H54 (cell line): Measurements from ENCODE around the gene ZNF133.
"Not testable (repeated sequence)": the region's sequence is repeated elsewhere in the genome, so short reads cannot be mapped to it uniquely, and the experiment has no call there.

Experiments used
- DNase-seq: peaks from one replicate; pipeline ENCODE4 v3.0.0; 2011; ENCODE audit warnings: low spot score, mixed read lengths; ENCODE audit not compliant: insufficient read length
- FAIRE-seq: peaks from 3 replicates; lab custom pipeline; 2011; peaks lifted over from hg19 to GRCh38; lab: Jason Lieb, UNC
- POLR2A ChIP-seq: IDR thresholded peaks from 2 replicates; pipeline ENCODE4 v1.6.1; 2011; ENCODE audit warnings: low read depth, mild to moderate bottlenecking, low read length

The ZNF133 gene

GRCh38 chr20:18287915-18288748 is at the start of gene ZNF133:
Gene ZNF133, plus strand, starts transcription at chr20:18288527. Its CDS starts 17,160 bp downstream, at chr20:18305687.
- TF ChIP-seq POLR2A: peak; percentile 89
- no peak for FAIRE-seq
- DNase-seq: peak; percentile 86

GRCh38 chr20:18240997-18241396 is 47.3 kb upstream of the ZNF133 start:
- FAIRE-seq: no peak
- no peak for TF ChIP-seq POLR2A
- DNase-seq: no peak

- no peak for DNase-seq
These were observed 44.5 kb upstream of the ZNF133 start for GRCh38 chr20:18243802-18244201.

GRCh38 chr20:18248545-18248944 is 39.8 kb upstream of the ZNF133 start:
- not testable (repeated sequence) for FAIRE-seq

More at GRCh38 chr20:18243802-18244201, 44.5 kb upstream of the ZNF133 start:
- FAIRE-seq: no peak
- no peak for TF ChIP-seq POLR2A

GRCh38 chr20:18250217-18250616 is 38.1 kb upstream of the ZNF133 start:
- no peak for FAIRE-seq
- no peak for DNase-seq
- TF ChIP-seq POLR2A: no peak

More at GRCh38 chr20:18248545-18248944, 39.8 kb upstream of the ZNF133 start:
- DNase-seq: not testable (repeated sequence)

- peak; percentile 65 for FAIRE-seq
- peak; percentile 42 for DNase-seq
- no peak for TF ChIP-seq POLR2A
These were observed 35.5 kb upstream of the ZNF133 start for GRCh38 chr20:18252597-18253451.

- DNase-seq (no peak), FAIRE-seq (no peak)
- TF ChIP-seq POLR2A: no peak
These were observed 33.7 kb upstream of the ZNF133 start for GRCh38 chr20:18254615-18255014.

GRCh38 chr20:18255526-18255925 is 32.8 kb upstream of the ZNF133 start:
- no peak for DNase-seq
- no peak for TF ChIP-seq POLR2A
- FAIRE-seq: no peak

GRCh38 chr20:18256440-18257090 is 31.8 kb upstream of the ZNF133 start:
- no peak for TF ChIP-seq POLR2A
- DNase-seq: no peak
- FAIRE-seq: no peak

- no peak for FAIRE-seq
- TF ChIP-seq POLR2A: no peak
- DNase-seq: no peak
These were observed 30.0 kb upstream of the ZNF133 start for GRCh38 chr20:18258126-18258860.

- FAIRE-seq: no peak
- DNase-seq: no peak
- TF ChIP-seq POLR2A: no peak
These were observed 28.6 kb upstream of the ZNF133 start for GRCh38 chr20:18259730-18260129.

- no peak for DNase-seq
- no peak for TF ChIP-seq POLR2A
- FAIRE-seq: no peak
These were observed 24.6 kb upstream of the ZNF133 start for GRCh38 chr20:18263723-18264122.

GRCh38 chr20:18265441-18265840 is 22.9 kb upstream of the ZNF133 start:
- no peak for TF ChIP-seq POLR2A
- FAIRE-seq: no peak
- DNase-seq: no peak
